ENCODE data around the gene NDUFC2.
"Not testable (repeated sequence)": the region's sequence is repeated elsewhere in the genome, so short reads cannot be mapped to it uniquely, and the experiment has no call there.

The NDUFC2 gene

GRCh38 chr11:78080818-78081495 is 1.3 kb upstream of the NDUFC2 start:
- peak; percentile 45 for ATAC-seq

GRCh38 chr11:78080084-78080817 is 589 bp upstream of the NDUFC2 start:
- TF ChIP-seq CSDC2 (CRISPR knock-in tag; IDR thresholded peaks at IDR 0.05): no peak
- TF ChIP-seq ISL1 (CRISPR knock-in tag; IDR thresholded peaks at IDR 0.05): peak; percentile 20; the same call in 1 of the 2 replicates
- TF ChIP-seq GLIS3 (CRISPR knock-in tag; IDR thresholded peaks at IDR 0.05): no peak
- TF ChIP-seq RARB (CRISPR knock-in tag; IDR thresholded peaks at IDR 0.05): no peak
- TF ChIP-seq TCF4 (CRISPR knock-in tag; IDR thresholded peaks at IDR 0.05; ENCODE audit: borderline replicate concordance): no peak
- TF ChIP-seq CSRNP3 (CRISPR knock-in tag; IDR thresholded peaks at IDR 0.05): no peak
- 0 out of 2 replicates have a peak, but pooled peaks have one; percentile 6 for TF ChIP-seq POU6F1 (CRISPR knock-in tag; IDR thresholded peaks at IDR 0.05; ENCODE audit: borderline replicate concordance, low read depth)
- peak; percentile 43 for ATAC-seq

More at GRCh38 chr11:78080818-78081495, 1.3 kb upstream of the NDUFC2 start:
- TF ChIP-seq ZNF565 (CRISPR knock-in tag; conservative IDR thresholded peaks at IDR 0.05; ENCODE audit: low read depth): no peak
- TF ChIP-seq ISL1 (CRISPR knock-in tag; IDR thresholded peaks at IDR 0.05): peak; percentile 76; the same call in 1 of the 2 replicates

GRCh38 chr11:78078218-78079167 is 1.2 kb downstream of the NDUFC2 start:
- ATAC-seq: no peak
- no peak for TF ChIP-seq CREB5 (CRISPR knock-in tag; IDR thresholded peaks at IDR 0.05; ENCODE audit: low read depth)
- no peak for TF ChIP-seq ZNF8 (CRISPR knock-in tag; IDR thresholded peaks at IDR 0.05)
- TF ChIP-seq POU6F1 (CRISPR knock-in tag; IDR thresholded peaks at IDR 0.05; ENCODE audit: borderline replicate concordance, low read depth): no peak
- no peak for TF ChIP-seq ZNF565 (CRISPR knock-in tag; conservative IDR thresholded peaks at IDR 0.05; ENCODE audit: low read depth)
- TF ChIP-seq ISL1 (CRISPR knock-in tag; IDR thresholded peaks at IDR 0.05): no peak
- TF ChIP-seq CSRNP3 (CRISPR knock-in tag; IDR thresholded peaks at IDR 0.05): no peak
- no peak for TF ChIP-seq ZNF70 (CRISPR knock-in tag; IDR thresholded peaks at IDR 0.05)
- no peak for TF ChIP-seq BACH2 (CRISPR knock-in tag; IDR thresholded peaks at IDR 0.05; ENCODE audit: borderline replicate concordance)
- TF ChIP-seq ZC3H10 (CRISPR knock-in tag; IDR thresholded peaks at IDR 0.05): no peak
- no peak for TF ChIP-seq OSR1 (CRISPR knock-in tag; IDR thresholded peaks at IDR 0.05)
- no peak for TF ChIP-seq GLIS3 (CRISPR knock-in tag; IDR thresholded peaks at IDR 0.05)
- no peak for TF ChIP-seq ESRRG (CRISPR knock-in tag; IDR thresholded peaks at IDR 0.05)
- no peak for TF ChIP-seq TSHZ2 (CRISPR knock-in tag; IDR thresholded peaks at IDR 0.05)
- no peak for TF ChIP-seq ARNTL (CRISPR knock-in tag; IDR thresholded peaks at IDR 0.05; ENCODE audit: borderline replicate concordance, low read depth)
- no peak for TF ChIP-seq ZFP30 (CRISPR knock-in tag; IDR thresholded peaks at IDR 0.05)
- no peak for TF ChIP-seq PPARA (CRISPR knock-in tag; IDR thresholded peaks at IDR 0.05; ENCODE audit: borderline replicate concordance)
- TF ChIP-seq CSDC2 (CRISPR knock-in tag; IDR thresholded peaks at IDR 0.05): no peak
- no peak for TF ChIP-seq SNAI2 (CRISPR knock-in tag; IDR thresholded peaks at IDR 0.05)

- not testable (repeated sequence) for ATAC-seq
These were observed 2.1 kb downstream of the NDUFC2 start for GRCh38 chr11:78077592-78077991.
